ENCODE data around the gene LRRC43.

Gene LRRC43

DNA sequence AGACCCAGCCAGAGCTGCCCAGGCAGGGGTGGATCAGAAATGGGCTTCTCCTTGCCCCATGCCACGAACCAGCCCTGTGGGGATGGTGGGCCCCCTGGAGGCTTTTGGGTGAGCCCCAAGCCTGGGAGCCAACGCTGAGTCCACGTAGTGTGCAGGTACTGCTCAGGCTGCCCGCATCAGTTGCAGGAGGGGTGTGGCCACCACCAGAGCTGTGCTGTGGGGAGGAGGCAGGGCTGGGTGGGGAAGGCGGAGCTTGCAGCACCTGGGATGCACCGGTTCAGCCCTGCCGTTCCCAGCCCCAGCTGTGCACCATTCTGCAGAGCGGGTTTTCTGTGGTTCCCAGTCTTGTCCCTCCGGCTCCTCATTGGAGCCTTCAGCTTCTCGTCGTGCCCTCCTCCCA lies 45.2 kb upstream of the LRRC43 start:
- DNase-seq (ENCODE audit: low spot score) (no peak), ATAC-seq (ENCODE audit: low read depth) (peak; percentile 89)
- H3K36me3 ChIP-seq (ENCODE audit: low read depth): peaks cover 47% of the 10 kb centered on the region

DNA sequence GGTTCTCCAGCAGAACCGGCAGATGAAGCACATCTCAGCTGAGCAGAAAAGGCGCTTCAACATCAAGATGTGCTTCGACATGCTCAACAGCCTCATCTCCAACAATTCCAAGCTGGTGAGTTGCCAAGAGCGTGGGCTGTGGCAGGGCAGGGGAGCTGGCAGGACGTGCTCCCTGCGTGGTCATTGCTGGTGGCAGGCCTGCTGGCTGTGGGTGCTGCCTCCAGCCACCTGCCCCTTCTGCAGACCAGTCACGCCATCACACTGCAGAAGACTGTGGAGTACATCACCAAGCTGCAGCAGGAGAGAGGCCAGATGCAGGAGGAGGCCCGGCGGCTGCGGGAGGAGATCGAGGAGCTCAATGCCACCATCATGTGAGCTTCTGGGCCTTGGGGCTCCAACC lies 44.7 kb upstream of the LRRC43 start:
- DNase-seq (ENCODE audit: low spot score): no peak
- no peak overlapping the region for H3K4me3 ChIP-seq (ENCODE audit: severe bottlenecking)
- no peaks in the 10 kb centered on the region for H3K27me3 ChIP-seq (ENCODE audit: insufficient read depth, poor library complexity, severe bottlenecking)
- TF ChIP-seq, protein P1, sequence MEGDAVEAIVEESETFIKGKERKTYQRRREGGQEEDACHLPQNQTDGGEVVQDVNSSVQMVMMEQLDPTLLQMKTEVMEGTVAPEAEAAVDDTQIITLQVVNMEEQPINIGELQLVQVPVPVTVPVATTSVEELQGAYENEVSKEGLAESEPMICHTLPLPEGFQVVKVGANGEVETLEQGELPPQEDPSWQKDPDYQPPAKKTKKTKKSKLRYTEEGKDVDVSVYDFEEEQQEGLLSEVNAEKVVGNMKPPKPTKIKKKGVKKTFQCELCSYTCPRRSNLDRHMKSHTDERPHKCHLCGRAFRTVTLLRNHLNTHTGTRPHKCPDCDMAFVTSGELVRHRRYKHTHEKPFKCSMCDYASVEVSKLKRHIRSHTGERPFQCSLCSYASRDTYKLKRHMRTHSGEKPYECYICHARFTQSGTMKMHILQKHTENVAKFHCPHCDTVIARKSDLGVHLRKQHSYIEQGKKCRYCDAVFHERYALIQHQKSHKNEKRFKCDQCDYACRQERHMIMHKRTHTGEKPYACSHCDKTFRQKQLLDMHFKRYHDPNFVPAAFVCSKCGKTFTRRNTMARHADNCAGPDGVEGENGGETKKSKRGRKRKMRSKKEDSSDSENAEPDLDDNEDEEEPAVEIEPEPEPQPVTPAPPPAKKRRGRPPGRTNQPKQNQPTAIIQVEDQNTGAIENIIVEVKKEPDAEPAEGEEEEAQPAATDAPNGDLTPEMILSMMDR (IDR thresholded peaks at IDR 0.05; ENCODE audit: poor library complexity, severe bottlenecking): no peak
- no peaks in the 10 kb centered on the region for H3K9me3 ChIP-seq (ENCODE audit: severe bottlenecking)
- H3K27ac ChIP-seq (ENCODE audit: poor library complexity, severe bottlenecking): no peak overlapping the region
- peaks cover 46% of the 10 kb centered on the region for H3K36me3 ChIP-seq (ENCODE audit: low read depth)
- H3K4me1 ChIP-seq (ENCODE audit: insufficient read depth, poor library complexity, severe bottlenecking): no peaks in the 10 kb centered on the region
- no peak; the same call in 2 of the 3 replicates for ATAC-seq (ENCODE audit: low read depth)

More for the DNA sequence above, 45.2 kb upstream of the LRRC43 start:
- Histone ChIP-seq H3K4me3 (ENCODE audit: severe bottlenecking) (no peak overlapping the region), H3K27me3 (ENCODE audit: insufficient read depth, poor library complexity, severe bottlenecking) (no peaks in the 10 kb centered on the region), H3K9me3 (ENCODE audit: severe bottlenecking) (no peaks in the 10 kb centered on the region), H3K27ac (ENCODE audit: poor library complexity, severe bottlenecking) (no peak overlapping the region), H3K4me1 (ENCODE audit: insufficient read depth, poor library complexity, severe bottlenecking) (no peaks in the 10 kb centered on the region)
- TF ChIP-seq, protein P1 (IDR thresholded peaks at IDR 0.05; ENCODE audit: poor library complexity, severe bottlenecking): no peak

DNA sequence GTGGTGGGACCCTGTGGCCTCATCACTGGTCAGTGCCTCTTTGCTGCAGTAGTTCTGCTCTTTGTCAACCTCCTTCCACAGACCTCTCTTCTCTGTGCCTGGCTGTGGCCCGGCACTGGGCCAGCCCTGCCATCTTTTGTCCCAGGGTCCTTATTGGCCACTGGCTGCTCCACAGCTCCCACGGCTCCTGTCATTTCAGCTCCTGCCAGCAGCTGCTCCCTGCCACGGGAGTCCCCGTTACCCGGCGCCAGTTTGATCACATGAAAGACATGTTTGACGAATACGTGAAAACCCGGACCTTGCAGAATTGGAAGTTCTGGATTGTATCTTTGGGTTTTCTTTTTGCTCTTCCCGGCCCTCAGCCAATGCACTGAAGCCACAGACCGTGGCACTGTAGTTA lies 44.3 kb upstream of the LRRC43 start:
- Histone ChIP-seq H3K36me3 (ENCODE audit: low read depth) (peaks cover 50% of the 10 kb centered on the region), H3K27me3 (ENCODE audit: insufficient read depth, poor library complexity, severe bottlenecking) (no peaks in the 10 kb centered on the region), H3K27ac (ENCODE audit: poor library complexity, severe bottlenecking) (no peak overlapping the region), H3K9me3 (ENCODE audit: severe bottlenecking) (no peaks in the 10 kb centered on the region), H3K4me3 (ENCODE audit: severe bottlenecking) (no peak overlapping the region), H3K4me1 (ENCODE audit: insufficient read depth, poor library complexity, severe bottlenecking) (no peaks in the 10 kb centered on the region)
- TF ChIP-seq, protein P1 (IDR thresholded peaks at IDR 0.05; ENCODE audit: poor library complexity, severe bottlenecking): no peak
- DNase-seq (ENCODE audit: low spot score): no peak
- ATAC-seq (ENCODE audit: low read depth): no peak

GRCh38 chr12:122139266-122139665 lies 43.7 kb upstream of the LRRC43 start:
- H3K9me3 ChIP-seq (ENCODE audit: severe bottlenecking): no peaks in the 10 kb centered on the region
- H3K36me3 ChIP-seq (ENCODE audit: low read depth): peaks cover 46% of the 10 kb centered on the region
- H3K4me3 ChIP-seq (ENCODE audit: severe bottlenecking): no peak overlapping the region
- DNase-seq (ENCODE audit: low spot score) (no peak), ATAC-seq (ENCODE audit: low read depth) (no peak)
- TF ChIP-seq, protein P1 (IDR thresholded peaks at IDR 0.05; ENCODE audit: poor library complexity, severe bottlenecking): no peak
- no peaks in the 10 kb centered on the region for H3K27me3 ChIP-seq (ENCODE audit: insufficient read depth, poor library complexity, severe bottlenecking)
- H3K27ac ChIP-seq (ENCODE audit: poor library complexity, severe bottlenecking): no peak overlapping the region
- no peaks in the 10 kb centered on the region for H3K4me1 ChIP-seq (ENCODE audit: insufficient read depth, poor library complexity, severe bottlenecking)

DNA sequence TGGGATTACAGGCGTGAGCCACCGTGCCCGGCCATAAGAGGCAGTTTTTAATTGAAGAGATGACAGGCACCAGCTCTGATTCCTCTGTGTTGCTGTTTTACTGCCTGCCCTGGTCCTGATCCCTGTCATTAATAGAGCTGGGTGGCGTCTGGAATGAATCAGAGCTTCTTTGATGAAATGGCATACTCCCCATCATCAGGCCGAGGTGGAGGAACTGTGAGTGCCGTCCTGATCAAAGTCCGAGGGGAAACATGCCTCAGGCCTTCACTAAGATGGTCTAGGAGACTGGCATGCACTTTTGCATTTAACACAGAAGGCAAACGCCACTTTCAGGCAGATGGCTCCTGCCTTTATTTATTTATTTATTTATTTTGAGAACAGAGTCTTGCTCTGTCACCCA lies 43.0 kb upstream of the LRRC43 start:
- Histone ChIP-seq H3K4me3 (ENCODE audit: severe bottlenecking) (no peak overlapping the region), H3K27ac (ENCODE audit: poor library complexity, severe bottlenecking) (no peak overlapping the region), H3K27me3 (ENCODE audit: insufficient read depth, poor library complexity, severe bottlenecking) (no peaks in the 10 kb centered on the region), H3K4me1 (ENCODE audit: insufficient read depth, poor library complexity, severe bottlenecking) (no peaks in the 10 kb centered on the region), H3K36me3 (ENCODE audit: low read depth) (peaks cover 46% of the 10 kb centered on the region), H3K9me3 (ENCODE audit: severe bottlenecking) (no peaks in the 10 kb centered on the region)
- ATAC-seq (ENCODE audit: low read depth): no peak
- TF ChIP-seq, protein P1 (IDR thresholded peaks at IDR 0.05; ENCODE audit: poor library complexity, severe bottlenecking): no peak
- no peak for DNase-seq (ENCODE audit: low spot score)
